SK-N-DZ (cell line): ENCODE results near the gene PDE3B.
A peak's percentile ranks its signal among the peaks of the same experiment; 100 is the strongest.

Source experiments
- DNase-seq: peaks from one replicate; pipeline ENCODE4 v3.0.0-alpha.2; 2015; ENCODE audit warnings: low spot score

The PDE3B gene

GRCh38 chr11:14884667-14885273, 241.2 kb downstream of the PDE3B start:
- no peak for DNase-seq

GRCh38 chr11:14886513-14886912, 242.9 kb downstream of the PDE3B start:
- DNase-seq = no peak

GRCh38 chr11:14891143-14892035, 247.8 kb downstream of the PDE3B start:
- DNase-seq = peak; percentile 91

GRCh38 chr11:14892036-14892556, 248.5 kb downstream of the PDE3B start, which contains the start of gene CYP2R1:
Gene CYP2R1 (minus strand): TSS chr11:14892231. CDS start chr11:14892205, 26 bp downstream.
- DNase-seq = peak; percentile 97

GRCh38 chr11:14892577-14892976, 249.0 kb downstream of the PDE3B start:
- DNase-seq = no peak

- DNase-seq = no peak
Observed at GRCh38 chr11:14894657-14895598, 251.3 kb downstream of the PDE3B start.

- no peak for DNase-seq
Observed at GRCh38 chr11:14898355-14898754, 254.8 kb downstream of the PDE3B start.

- DNase-seq = no peak
Observed at GRCh38 chr11:14898906-14899305, 255.3 kb downstream of the PDE3B start.

- no peak for DNase-seq
Observed at GRCh38 chr11:14902650-14903350, 259.2 kb downstream of the PDE3B start.

GRCh38 chr11:14904745-14905103, 261.1 kb downstream of the PDE3B start:
- no peak for DNase-seq

- no peak for DNase-seq
Observed at GRCh38 chr11:14905104-14906033, 261.8 kb downstream of the PDE3B start.

- DNase-seq = no peak
Observed at GRCh38 chr11:14906578-14906977, 263.0 kb downstream of the PDE3B start.

- DNase-seq = no peak
Observed at GRCh38 chr11:14906993-14907392, 263.4 kb downstream of the PDE3B start.

GRCh38 chr11:14907411-14908213, 264.0 kb downstream of the PDE3B start:
- peak; percentile 49 for DNase-seq

GRCh38 chr11:14908214-14908880, 264.7 kb downstream of the PDE3B start:
- DNase-seq = peak; percentile 52

GRCh38 chr11:14914536-14914935, 270.9 kb downstream of the PDE3B start:
- no peak for DNase-seq

- no peak for DNase-seq
Observed at GRCh38 chr11:14916403-14916802, 272.8 kb downstream of the PDE3B start.
